Activated CD4-positive, alpha-beta T cell treated with anti-CD3 and anti-CD28 coated beads, Interleukin-2, amount 50 U/mL, for 16 hours (primary cell): ENCODE data around the gene TTLL10.

Source experiments
- DNase-seq: peaks from one replicate; pipeline ENCODE4 v3.0.0-alpha.2; 2020

TTLL10 gene

GRCh38 chr1:1239614-1240347 lies 66.1 kb downstream of the TTLL10 start:
- no peak for DNase-seq

GRCh38 chr1:1240348-1240732 lies 66.7 kb downstream of the TTLL10 start:
- no peak for DNase-seq

- DNase-seq: no peak
These were observed 67.3 kb downstream of the TTLL10 start for GRCh38 chr1:1240822-1241587.

GRCh38 chr1:1241588-1242219 lies 68.0 kb downstream of the TTLL10 start:
- no peak for DNase-seq

- DNase-seq: no peak
These were observed 69.0 kb downstream of the TTLL10 start for GRCh38 chr1:1242461-1243265.

- DNase-seq: no peak
These were observed 69.6 kb downstream of the TTLL10 start for GRCh38 chr1:1243266-1243660.

- DNase-seq: no peak
These were observed 70.1 kb downstream of the TTLL10 start for GRCh38 chr1:1243807-1244191.

- DNase-seq: no peak
These were observed 70.6 kb downstream of the TTLL10 start for GRCh38 chr1:1244192-1244811.

GRCh38 chr1:1245178-1245816 lies 71.6 kb downstream of the TTLL10 start:
- DNase-seq: no peak

GRCh38 chr1:1245817-1246576 lies 72.3 kb downstream of the TTLL10 start:
- DNase-seq: no peak

- no peak for DNase-seq
These were observed 73.1 kb downstream of the TTLL10 start, which contains the start of gene C1QTNF12 for GRCh38 chr1:1246577-1247340. C1QTNF12 (minus strand) TSS chr1:1246722; CDS start chr1:1246690, 32 bp downstream.

GRCh38 chr1:1247341-1247913 lies 73.7 kb downstream of the TTLL10 start:
- no peak for DNase-seq
